GM21526 (cell line): Measurements from ENCODE around the gene INKA2.

Source experiments
- ATAC-seq: cut with Tn5 transposase; IDR thresholded peaks from one replicate; pipeline ENCODE4 v1.9.1; 2021; ENCODE audit warnings: moderate library complexity; ENCODE audit not compliant: unreplicated experiment, low FRiP score

The INKA2 gene

GRCh38 chr1:111734426-111734825 lies 4.8 kb downstream of the INKA2 start:
- ATAC-seq: no peak

GRCh38 chr1:111733992-111734341 lies 5.2 kb downstream of the INKA2 start:
- ATAC-seq: no peak

- ATAC-seq: no peak
Measured at GRCh38 chr1:111733183-111733991, 5.8 kb downstream of the INKA2 start.

- ATAC-seq: no peak
Measured at GRCh38 chr1:111732718-111733117, 6.5 kb downstream of the INKA2 start.

GRCh38 chr1:111731956-111732355 lies 7.2 kb downstream of the INKA2 start:
- no peak for ATAC-seq

- ATAC-seq: no peak
Measured at GRCh38 chr1:111730706-111731105, 8.5 kb downstream of the INKA2 start.

GRCh38 chr1:111729946-111730681 lies 9.1 kb downstream of the INKA2 start:
- ATAC-seq: no peak

- ATAC-seq: no peak
Measured at GRCh38 chr1:111729271-111729921, 9.8 kb downstream of the INKA2 start.

GRCh38 chr1:111727056-111727455 lies 12.1 kb downstream of the INKA2 start:
- no peak for ATAC-seq

- no peak for ATAC-seq
Measured at GRCh38 chr1:111725192-111725591, 14.0 kb downstream of the INKA2 start.

- no peak for ATAC-seq
Measured at GRCh38 chr1:111723871-111724270, 15.3 kb downstream of the INKA2 start.

- ATAC-seq: no peak
Measured at GRCh38 chr1:111723091-111723806, 15.9 kb downstream of the INKA2 start.

- no peak for ATAC-seq
Measured at GRCh38 chr1:111720977-111721786, 18.0 kb downstream of the INKA2 start.

GRCh38 chr1:111720274-111720976 lies 18.8 kb downstream of the INKA2 start:
- ATAC-seq: no peak

- ATAC-seq: no peak
Measured at GRCh38 chr1:111719674-111720132, 19.5 kb downstream of the INKA2 start.

GRCh38 chr1:111719135-111719534 lies 20.1 kb downstream of the INKA2 start:
- no peak for ATAC-seq

GRCh38 chr1:111717450-111717849 lies 21.7 kb downstream of the INKA2 start:
- ATAC-seq: no peak

GRCh38 chr1:111716333-111716732 lies 22.9 kb downstream of the INKA2 start:
- no peak for ATAC-seq

- ATAC-seq: no peak
Measured at GRCh38 chr1:111709986-111710385, 29.2 kb downstream of the INKA2 start.
